CD1c-positive myeloid dendritic cell (primary cell): ENCODE results near the gene VAV2.
A peak's percentile ranks its signal among the peaks of the same experiment; 100 is the strongest.

ENCODE experiments used
- DNase-seq: peaks from one replicate; pipeline ENCODE4 v3.0.0-alpha.2; 2016; ENCODE audit errors: extremely low spot score

The VAV2 gene

DNA sequence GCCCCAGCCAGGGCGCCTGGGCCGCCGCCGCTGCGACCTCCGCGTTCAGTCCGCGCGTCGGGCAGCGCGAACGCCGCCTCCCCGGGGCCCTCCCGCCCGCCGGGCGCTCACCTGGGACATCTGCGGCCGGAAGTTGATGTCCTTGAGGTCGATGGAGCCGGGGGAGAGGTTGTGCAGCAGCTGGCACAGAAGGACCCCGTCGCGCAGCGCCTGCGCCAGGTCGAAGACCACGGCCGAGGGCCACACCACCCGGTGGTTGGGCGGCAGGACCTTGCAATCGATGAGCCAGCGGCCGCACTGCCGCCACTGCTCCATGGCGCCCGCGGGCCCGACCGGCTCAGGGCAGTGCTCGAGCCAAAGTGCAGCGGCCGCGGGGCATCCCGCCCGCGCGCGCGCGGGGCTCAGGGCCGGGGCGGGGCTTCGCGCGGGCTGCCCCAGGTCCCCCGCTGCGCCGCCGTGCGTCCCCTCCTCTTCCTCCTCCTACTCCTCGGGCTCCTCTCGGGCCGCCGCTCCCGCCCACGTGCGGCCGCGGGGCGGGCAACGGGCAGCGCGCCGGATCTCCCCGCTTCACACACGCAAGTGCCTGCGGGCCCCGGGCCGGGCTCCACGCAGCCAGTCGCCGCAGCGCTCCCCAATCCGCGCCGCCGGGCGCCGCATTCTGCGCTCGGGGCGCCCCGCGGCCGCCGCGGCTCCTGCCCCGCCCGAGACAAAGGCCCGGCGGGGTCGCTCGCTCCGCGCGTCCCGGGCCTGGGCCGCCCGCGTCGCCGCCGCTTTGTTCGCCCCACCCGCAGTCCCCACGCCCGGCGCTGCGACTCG, at the start of gene VAV2:
Gene VAV2 (minus strand): TSS at position 361 of the 816 bp plus-strand sequence. CDS start 46 bp downstream, at position 315.
- DNase-seq = peak; percentile 78

DNA sequence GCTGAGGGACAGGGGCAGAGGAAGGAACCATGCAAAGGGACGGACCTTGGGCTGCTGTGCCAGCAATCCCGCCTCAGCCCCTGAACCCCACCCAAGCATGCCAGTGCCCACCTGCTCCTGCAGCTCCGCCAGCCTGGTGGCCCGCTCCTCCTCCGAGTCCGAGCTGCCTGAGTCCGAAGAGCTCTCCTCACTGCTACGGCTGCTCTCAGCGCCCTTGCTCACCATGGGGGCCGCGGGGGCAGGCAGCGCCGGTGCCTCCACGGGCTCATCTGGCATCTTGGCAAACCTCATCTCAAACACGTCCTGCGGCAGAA, 49.5 kb upstream of the VAV2 start:
- no peak for DNase-seq

DNA sequence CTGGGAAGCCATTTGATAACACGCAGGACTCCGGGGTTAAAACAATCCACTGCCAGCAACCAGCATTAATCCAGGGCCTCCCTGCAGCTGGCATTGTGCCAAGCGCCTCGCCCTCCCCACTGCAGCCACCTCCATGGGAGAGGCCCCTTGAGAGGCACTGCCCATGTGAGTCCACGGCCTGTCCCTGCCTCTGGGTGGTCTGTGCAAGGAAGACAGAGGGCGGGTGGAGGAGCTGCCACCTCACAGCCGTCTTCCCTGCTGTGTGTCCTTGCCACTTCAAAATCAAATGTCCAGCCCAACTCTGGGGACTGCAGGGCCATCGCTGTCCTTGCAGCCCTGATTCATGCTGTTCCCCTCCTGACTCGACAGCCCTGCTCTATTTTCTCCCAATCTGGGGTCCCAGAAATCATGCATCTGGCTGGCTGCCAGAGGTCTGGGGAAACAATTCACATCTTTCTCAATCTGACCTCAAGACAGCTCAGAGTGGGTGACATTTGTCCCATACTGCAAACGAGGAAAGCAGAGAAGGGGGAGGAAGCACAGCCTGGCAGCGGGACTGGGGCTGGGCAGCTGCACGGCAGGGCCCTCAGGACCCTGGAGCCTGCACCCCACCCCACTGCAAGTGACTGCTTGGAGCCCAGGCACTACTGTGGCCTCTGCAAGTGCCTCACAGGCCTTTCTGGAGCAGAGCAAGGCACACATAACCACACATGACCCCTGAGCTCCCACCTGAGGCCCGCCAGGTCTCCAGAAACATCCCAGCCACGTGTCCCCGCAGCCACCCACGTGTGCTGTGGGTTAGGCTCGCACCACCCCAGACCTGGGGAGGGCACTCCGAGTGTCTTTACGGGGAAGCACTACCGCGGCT, 48.9 kb upstream of the VAV2 start:
- DNase-seq = no peak

- no peak for DNase-seq
These were observed 48.0 kb upstream of the VAV2 start for GRCh38 chr9:134040176-134040565.

DNA sequence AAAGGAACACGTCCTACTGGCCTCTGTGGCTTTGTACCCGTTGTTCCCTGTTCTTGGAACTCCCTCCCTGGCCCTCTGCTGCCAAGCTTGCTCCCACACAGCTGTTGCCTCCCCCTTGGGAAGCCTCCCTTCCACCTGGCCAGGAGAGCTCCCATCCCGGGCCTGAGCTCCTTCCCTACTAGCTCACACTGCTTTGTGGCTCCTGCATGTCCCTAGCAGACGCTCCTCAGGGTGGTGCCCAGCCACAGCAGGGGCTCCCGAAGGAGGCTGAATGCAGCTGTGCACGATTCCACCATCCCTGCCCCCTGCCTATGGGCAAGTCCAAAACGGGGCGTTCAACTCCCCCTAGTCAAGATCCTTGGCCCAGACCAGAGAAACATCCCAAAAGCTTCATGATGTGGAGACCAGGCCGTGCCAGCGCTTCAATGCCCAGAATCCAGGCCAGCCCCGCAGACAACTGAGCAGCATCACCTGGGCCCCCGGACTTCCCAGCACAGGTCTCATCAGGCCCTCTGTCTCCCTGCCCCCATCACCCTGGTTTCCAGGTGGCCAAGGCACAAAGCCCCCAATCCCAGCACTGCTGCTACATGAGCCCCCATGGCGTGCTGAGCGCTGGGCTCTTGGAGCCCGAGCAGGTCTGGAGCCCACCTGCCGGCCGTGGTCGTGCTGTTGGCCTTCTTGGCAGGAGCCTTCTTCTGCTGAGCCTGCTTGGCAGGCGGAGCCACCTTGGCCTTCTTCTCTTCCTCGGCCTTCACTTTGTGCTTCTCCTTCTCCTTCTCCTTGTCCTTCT, 47.5 kb upstream of the VAV2 start:
- DNase-seq = no peak

DNA sequence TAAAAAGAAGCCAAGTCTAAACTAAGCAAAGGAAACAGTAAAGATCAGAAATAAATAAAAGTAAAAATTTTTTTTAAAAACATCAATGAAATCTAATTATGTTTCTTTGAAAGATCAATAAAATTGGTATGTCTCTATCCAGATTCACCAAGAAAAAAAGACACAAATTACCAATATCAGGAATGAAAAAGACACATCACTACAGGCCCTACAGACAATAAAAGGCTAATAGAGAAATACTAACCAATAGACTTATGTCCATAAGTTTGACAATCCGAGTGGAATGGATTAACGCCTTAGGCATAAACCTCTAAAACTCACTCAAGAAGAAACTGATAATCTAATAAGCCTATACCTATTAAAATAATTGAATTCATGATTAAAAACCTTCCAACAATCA, 45.5 kb upstream of the VAV2 start:
- DNase-seq = no peak

- DNase-seq = no peak
These were observed 44.0 kb upstream of the VAV2 start for GRCh38 chr9:134036130-134036529.

- DNase-seq = no peak
These were observed 43.2 kb upstream of the VAV2 start for GRCh38 chr9:134035041-134036039.

DNA sequence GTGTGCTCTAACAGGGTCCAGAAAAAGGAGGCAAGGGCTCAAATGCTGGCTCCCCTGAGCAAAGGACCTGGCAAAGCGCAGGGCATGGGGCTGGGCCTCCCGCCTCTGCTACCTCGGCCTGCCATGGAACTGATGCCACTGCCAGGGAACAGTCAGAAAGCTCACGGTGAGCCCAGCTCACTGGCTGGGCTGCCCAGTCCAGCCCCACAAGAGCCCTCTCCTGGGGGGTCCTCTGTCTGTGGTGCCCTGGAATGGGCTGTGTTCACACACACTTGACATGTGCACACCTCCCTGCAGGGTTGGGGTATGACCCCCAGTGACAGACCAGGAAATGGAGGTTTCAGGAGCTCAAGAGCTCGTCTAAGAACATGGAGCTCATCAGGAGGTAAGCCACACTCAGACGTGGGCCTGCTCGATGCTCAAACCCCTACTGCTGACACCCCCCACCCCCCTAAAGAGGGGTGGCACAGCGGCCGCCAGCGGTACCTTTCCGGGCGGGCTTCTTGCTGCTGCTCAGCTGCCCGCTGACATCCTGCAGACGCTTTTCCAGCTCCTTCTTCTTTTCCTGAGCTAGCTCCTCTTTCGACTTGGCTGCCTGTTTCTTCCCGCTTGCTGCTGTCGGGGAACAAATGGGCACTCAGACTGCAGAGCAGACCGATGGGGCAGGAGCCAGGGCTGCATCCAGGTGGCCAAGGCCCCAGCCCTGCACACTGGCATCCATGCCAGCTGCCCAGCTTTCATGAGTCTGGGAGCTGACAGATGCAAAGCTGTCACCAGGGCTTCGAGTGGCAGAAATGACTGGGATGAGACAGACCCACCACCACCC, 42.3 kb upstream of the VAV2 start:
- no peak for DNase-seq

GRCh38 chr9:134033516-134034214, 41.5 kb upstream of the VAV2 start:
- DNase-seq = no peak

DNA sequence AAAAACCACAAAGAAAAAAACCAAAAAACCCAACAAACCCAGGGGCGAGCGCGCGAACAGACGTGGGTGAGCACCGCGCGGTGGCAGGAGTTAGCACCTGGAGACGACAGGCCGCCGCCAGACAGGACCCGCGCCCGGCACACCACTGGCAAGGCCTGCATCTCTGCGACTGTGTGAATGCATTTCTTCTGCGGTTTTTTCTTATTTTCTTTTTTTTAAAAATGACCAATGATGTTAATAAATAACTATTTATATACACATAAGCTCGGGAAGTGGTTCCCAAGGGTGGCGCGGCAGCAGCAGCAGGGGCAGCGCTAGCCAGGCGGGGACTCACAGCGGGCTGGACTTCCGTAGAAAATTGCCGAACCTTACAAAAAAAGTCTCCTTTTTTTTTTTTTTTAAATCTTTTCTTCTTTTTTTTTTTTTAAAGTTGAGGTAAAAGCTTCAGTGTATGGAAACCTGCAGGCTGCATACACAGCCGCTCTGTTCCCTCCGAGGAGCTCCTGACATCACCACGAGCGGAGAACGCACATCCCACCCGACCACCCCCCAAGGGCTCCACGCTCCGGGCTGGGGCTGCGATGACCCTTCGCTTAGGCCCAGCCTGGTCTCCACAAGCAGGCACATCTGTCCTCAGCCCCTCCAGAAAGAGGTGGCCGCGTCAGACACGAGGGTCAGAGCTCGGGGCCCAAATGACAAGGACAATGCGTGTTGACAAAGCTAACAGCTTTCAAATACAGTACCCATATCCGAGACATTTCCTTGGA, 40.5 kb upstream of the VAV2 start:
- no peak for DNase-seq

DNA sequence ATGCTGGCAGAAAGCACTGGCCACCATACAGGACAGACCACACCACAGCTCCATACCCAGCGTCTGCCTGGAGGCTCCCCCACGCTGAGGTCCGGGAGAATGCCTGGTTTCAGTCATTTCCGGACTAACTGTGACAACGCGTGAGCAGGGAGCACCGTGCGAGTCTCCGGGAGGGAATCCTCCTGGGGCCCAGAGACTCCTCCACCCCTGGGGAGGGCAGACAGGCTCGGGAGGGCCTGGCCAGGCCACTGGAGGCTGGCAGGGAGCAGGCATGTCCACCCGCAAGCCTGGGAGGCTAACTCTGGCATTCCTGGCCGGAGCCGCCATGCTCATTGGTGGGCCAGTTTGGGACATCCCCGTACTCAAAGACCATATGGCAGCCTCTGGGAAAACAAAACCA, 39.7 kb upstream of the VAV2 start:
- DNase-seq = no peak

DNA sequence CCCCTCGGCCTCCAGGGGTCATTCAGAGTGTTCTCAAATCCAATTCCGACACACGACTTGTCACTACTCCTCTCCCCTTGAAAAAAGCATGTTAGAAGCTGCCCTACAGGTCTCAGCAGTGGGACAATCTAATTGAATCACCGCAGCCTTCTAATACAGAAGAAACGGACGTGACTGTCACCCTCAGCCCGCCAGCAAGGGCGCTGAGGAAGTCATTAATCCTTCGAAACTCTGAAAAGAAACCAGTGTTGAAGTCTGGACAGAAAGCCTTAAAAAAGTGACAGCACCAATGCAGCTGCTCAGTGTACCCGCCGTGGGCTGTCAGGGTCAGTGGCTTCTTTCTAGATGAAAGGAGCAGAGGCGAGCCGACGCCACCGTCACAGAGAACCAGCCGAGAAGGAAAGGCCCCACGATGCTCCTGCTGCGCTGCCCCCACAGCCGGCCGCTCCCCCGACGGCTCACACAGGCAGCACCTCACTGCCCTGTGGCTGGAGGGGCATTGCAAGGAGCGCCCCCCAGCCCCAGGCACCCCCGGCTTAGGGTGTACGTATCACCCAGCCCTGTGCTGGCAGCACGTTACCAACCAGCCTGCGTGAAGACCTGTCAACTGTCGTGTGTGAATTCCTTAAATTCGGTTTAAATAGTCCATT, 38.8 kb upstream of the VAV2 start:
- no peak for DNase-seq

GRCh38 chr9:134029248-134030226, 37.4 kb upstream of the VAV2 start:
- DNase-seq = no peak

DNA sequence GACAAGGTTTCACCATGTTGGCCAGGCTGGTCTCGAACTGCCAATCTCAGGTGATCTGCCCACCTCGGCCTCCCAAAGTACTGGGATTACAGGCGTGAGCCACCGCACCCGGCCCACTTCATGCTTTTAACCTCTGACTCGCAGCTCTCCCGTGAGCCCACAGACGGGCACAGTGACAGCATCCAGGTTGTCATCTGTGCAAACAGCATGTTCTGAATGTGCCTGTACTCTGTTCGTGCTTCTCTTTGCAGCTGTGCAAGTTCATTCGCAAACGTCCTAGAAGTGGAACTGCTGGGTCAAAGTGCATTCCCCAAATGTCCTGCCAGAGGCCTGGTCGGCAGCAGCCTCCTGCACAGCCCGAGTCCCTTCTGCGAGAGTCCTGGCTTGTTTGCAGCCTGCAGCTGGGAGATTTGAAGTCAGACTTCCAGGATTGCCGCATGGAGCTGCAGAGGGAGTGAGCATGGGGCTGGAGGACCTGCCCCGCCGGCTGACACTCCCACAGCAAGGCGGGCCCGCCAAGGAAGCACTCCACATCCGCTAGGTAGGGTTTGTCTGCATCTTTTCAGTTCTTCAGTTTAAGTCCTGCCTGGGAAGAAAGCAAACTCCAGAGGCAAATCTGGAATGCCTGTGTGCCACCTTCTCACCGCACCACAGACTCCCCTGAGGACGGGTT, 36.6 kb upstream of the VAV2 start:
- DNase-seq = no peak

DNA sequence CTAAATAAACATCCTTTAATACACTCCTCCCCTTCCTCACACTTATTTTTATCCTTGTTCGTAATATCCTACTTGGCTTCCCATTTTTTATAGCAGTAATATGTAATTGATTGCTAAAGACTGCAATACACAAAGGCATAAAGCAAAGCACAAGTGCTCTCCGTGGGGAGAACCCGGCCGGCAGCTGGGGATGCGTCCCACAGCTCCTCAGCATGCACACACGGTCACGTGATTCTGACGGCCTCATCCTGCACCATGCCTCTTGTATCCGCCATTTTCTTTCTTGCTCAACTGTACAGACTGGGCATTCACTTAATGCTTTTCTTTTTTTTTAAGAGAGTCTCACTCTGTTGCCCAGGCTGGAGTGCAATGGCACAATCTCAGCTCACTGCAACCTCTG, 36.0 kb upstream of the VAV2 start:
- DNase-seq = no peak

DNA sequence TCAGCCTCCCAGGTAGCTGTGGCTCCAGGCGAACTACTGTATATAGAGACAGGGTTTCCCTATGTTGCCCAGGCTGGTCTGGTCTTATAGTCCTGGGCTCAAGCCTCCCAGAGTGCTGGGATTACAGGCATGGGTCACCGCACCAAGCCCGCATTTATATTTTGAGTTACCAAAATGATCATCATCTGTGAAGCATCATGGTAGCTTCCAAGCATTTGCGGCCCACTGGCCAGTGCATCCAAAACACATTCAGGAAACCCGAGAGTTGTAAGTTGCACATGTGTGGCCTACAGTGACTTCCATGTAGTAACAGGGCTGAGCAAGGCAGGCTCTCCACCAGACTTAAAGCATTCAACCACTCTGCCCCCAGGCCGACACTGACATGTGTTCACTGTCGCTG, 35.4 kb upstream of the VAV2 start:
- DNase-seq = no peak
